Psoas muscle (tissue), 8 donors: ENCODE results near the gene CLCN2. TPM values are rescaled to one million over a fixed set of nuclear protein-coding genes. Genes with fewer than 3 reads are reported as not detected.

Experiments
- ATAC-seq, 4 donors: fragments of 200-7000 bp; cut with Tn5 transposase; one replicate each; pipeline ENCODE4 v1.9.1; 2020; ENCODE audit warnings: moderate library complexity in 3 of 4, mild to moderate bottlenecking in 2 of 4
- DNase-seq, 2 donors: peaks; one replicate each; pipeline ENCODE4 v3.0.0-alpha.2; 2020
- H3K27ac ChIP-seq: fragments of 200-600 bp; one replicate; pipeline ENCODE4 v1.8.0; 2022
- H3K27me3 ChIP-seq, 3 donors: fragments of 200-600 bp in 1 of 3; one replicate each; pipeline versions ENCODE4 v1.6.1 to v1.8.0; 2013 to 2022; ENCODE audit warnings: low read length in 2 of 3, mild to moderate bottlenecking in 2 of 3, moderate library complexity in 1 of 3; ENCODE audit not compliant: insufficient read depth in 3 of 3
- H3K36me3 ChIP-seq, 2 donors: fragments of 200-600 bp in 1 of 2; one replicate each; pipeline versions ENCODE4 v1.6.1 to v1.8.0; 2013 to 2022; ENCODE audit warnings: low read depth in 1 of 2, mild to moderate bottlenecking in 1 of 2, moderate library complexity in 1 of 2; ENCODE audit not compliant: insufficient read depth in 1 of 2
- H3K4me1 ChIP-seq: fragments of 200-600 bp; one replicate; pipeline ENCODE4 v1.8.0; 2022
- H3K4me3 ChIP-seq: fragments of 200-600 bp; one replicate; pipeline ENCODE4 v1.8.0; 2022; ENCODE audit warnings: mild to moderate bottlenecking
- H3K9me3 ChIP-seq: fragments of 200-600 bp; one replicate; pipeline ENCODE4 v1.8.0; 2022
- CTCF ChIP-seq: fragments of 200-600 bp; IDR thresholded peaks from one replicate; pipeline ENCODE4 v1.8.0; 2022; ENCODE audit warnings: antibody characterized with exemption
- WGBS, 3 donors: extraction: QIAGEN DNeasy Blood & Tissue Kit; methylation state at CpG; one replicate each; pipeline versions ENCODE4 v1.1.6 to v1.1.7; 2013; 5-methylcytosine and 5-hydroxymethylcytosine counted together
- intact Hi-C, 2 donors: fragments of 100-400 bp; cut with DNase I; formaldehyde crosslinking; loops; one replicate each; pipeline versions ENCODE4 v1.11.0 to v1.14.2; 2022
- polyA plus RNA-seq, 3 donors: library from polyadenylated mRNA; stranded (reverse); fragments of 200-250 nt; gene quantifications; one replicate each; pipeline ENCODE4 v1.2.3, GENCODE V29; 2013
- total RNA-seq, 4 donors: library from RNA; stranded (reverse); fragmentation: NEBNext Ultra II Directional in 2 of 4; extraction: Animal tissue kit (Norgen Biotek cat#: 25700) in 2 of 4; gene quantifications; one replicate each; pipeline versions ENCODE4 v1.2.1 to v1.2.4, GENCODE V29; 2021 to 2023
- donor health status: healthy with polysubstance abuse.
- donor health status: DM: no; HTN: no; CAD: no; lungs with moderate emphysema.
- donor health status: Bipolar disorder and iron deficiency.
- donor health status: healthy.
- donor health status: DM: yes; HTN: yes; CAD: no.
- donor health status: DM: no; HTN: no; CAD: no.
- donor health status: DM: no; HTN: no; CAD: no.
- donor health status: DM: yes; HTN: yes; CAD: no.

Gene CLCN2
- total and polyA plus RNA-seq, 7 donors: 0.64 to 2.8 (median 1.6) TPM

DNA sequence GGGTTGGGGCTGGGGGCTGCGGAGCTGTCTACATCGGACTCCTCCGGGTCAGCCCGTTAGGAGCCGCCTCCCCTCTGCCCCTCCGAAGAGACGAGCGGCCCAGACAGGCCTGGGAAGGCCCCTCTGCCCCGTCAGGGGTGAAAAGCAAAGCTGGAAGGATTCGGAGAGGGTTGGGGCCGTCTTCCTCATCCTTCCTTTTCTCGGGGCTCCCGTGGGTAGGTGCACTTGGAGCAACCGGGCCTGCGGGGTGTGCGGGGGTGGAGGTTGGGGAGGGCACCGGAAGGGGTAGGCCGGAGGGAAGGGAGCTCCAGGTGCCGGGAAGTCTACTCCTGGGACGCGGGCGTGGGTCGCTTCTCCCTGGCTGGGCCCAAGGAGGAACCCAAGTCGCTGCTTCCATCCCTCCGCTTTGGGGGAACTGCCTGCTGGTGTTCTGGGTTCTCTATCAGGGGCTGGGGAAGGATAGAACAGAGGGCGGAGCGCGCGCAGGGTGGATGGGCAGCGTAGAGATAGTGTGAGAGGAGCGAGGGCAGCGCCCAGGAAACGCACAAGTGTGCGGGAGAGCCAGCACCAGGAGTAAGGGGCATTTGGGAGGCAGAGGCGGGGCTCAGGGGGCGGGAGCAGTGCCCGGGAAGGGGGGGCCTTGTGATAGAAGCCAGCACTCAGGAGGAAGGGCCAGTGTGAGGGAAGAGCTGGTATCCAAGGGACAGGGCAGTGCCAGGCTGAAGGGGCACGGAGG, 695 bp upstream of the CLCN2 start:
- Histone ChIP-seq H3K27me3 (no peaks in the 10 kb centered on the region), H3K4me3 (peak overlapping the region; percentile 96), H3K36me3 (peaks cover 2 to 23% of the 10 kb centered on the region in 2 donors), H3K4me1 (peaks cover 11% of the 10 kb centered on the region), H3K27ac (peak overlapping the region; percentile 98), H3K9me3 (no peaks in the 10 kb centered on the region)
- 0 to 1% (median 0%) methylated on average over 33 to 38 of the region's 38 CpGs for WGBS, 3 donors
- peak; percentile 71 to 73 for DNase-seq
- peak; percentile 42 to 52 (median 48) for ATAC-seq
- no peak for TF ChIP-seq CTCF
- intact Hi-C loops: no loop called here

GRCh38 chr3:184360929-184361531, 375 bp downstream of the CLCN2 start:
- H3K27me3 ChIP-seq: no peaks in the 10 kb centered on the region
- ATAC-seq (no peak), DNase-seq (no peak)
- WGBS, 3 donors: 8 to 10% (median 8%) methylated on average over 23 to 24 of the region's 24 CpGs
- H3K4me1 ChIP-seq: peaks cover 11% of the 10 kb centered on the region
- H3K4me3 ChIP-seq: peak overlapping the region; percentile 96
- no peaks in the 10 kb centered on the region for H3K9me3 ChIP-seq
- peak overlapping the region; percentile 98 for H3K27ac ChIP-seq
- H3K36me3 ChIP-seq: peaks cover 0 to 18% of the 10 kb centered on the region in 2 donors
- TF ChIP-seq CTCF: no peak
- intact Hi-C loops: no loop called here

- Histone ChIP-seq H3K4me1 (peaks cover 11% of the 10 kb centered on the region), H3K27ac (no peak overlapping the region), H3K27me3 (no peaks in the 10 kb centered on the region), H3K36me3 (peaks cover 0 to 13% of the 10 kb centered on the region in 2 donors), H3K4me3 (peak overlapping the region; percentile 96), H3K9me3 (no peaks in the 10 kb centered on the region)
- DNase-seq (no peak), ATAC-seq (no peak)
- 70 to 76% (median 74%) methylated on average over 12 of the region's 12 CpGs for WGBS, 3 donors
- intact Hi-C loops: no loop called here
- no peak for TF ChIP-seq CTCF
Measured at GRCh38 chr3:184360070-184360928, 1.1 kb downstream of the CLCN2 start.

DNA sequence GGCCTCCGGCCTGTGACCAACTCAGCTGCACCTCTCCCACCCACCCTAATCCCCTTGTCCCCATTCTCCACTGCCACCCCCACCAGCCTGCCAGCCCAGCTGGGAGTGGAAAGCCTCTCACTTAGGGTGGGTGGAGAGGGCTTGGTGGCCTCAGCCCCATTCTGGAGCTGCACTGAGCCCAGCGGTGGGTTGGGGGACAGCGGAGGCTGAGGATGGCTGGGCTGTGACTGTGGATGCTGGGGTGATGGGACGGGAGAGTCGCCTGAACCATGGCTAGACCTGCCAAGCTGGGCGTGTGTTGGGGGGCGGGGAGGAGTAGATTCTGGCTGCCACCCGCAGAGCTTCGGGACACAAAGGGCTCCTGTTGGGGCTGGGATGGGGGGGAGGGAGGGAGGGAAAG, 1.8 kb downstream of the CLCN2 start:
- Histone ChIP-seq H3K36me3 (peaks cover 0 to 6% of the 10 kb centered on the region in 2 donors), H3K27me3 (no peaks in the 10 kb centered on the region), H3K9me3 (no peaks in the 10 kb centered on the region), H3K27ac (no peak overlapping the region), H3K4me1 (peaks cover 11% of the 10 kb centered on the region), H3K4me3 (no peak overlapping the region)
- intact Hi-C loops: no loop called here
- no peak for ATAC-seq
- 66 to 77% (median 68%) methylated on average over 9 of the region's 9 CpGs for WGBS, 3 donors
- no peak for TF ChIP-seq CTCF
- DNase-seq: no peak
